Ovary (tissue), 9 donors: Measurements from ENCODE around the gene VPS29. TPM values are rescaled to one million over a fixed set of nuclear protein-coding genes. Genes with fewer than 3 reads are reported as not detected.
"Not testable (repeated sequence)": the region's sequence is repeated elsewhere in the genome, so short reads cannot be mapped to it uniquely, and the experiment has no call there.

Experiments
- DNase-seq, 5 donors: peaks; one replicate each; pipeline ENCODE4 v3.0.0-alpha.2; 2019 to 2020
- H3K27ac ChIP-seq, 2 donors: fragments of 200-600 bp; one replicate each; pipeline versions ENCODE4 v1.5.1 to v1.8.0; 2019 to 2022
- H3K27me3 ChIP-seq: fragments of 200-600 bp; one replicate; pipeline ENCODE4 v1.8.0; 2022
- H3K36me3 ChIP-seq: fragments of 200-600 bp; sonication (generic); one replicate; pipeline ENCODE4 v1.5.1; 2019
- H3K4me1 ChIP-seq: one replicate; pipeline ENCODE4 v1.8.1; 2013; ENCODE audit warnings: mild to moderate bottlenecking, moderate library complexity; ENCODE audit not compliant: insufficient read depth
- H3K4me3 ChIP-seq: fragments of 200-600 bp; sonication (generic); one replicate; pipeline ENCODE4 v1.5.1; 2017
- H3K9me3 ChIP-seq, 2 donors: fragments of 200-600 bp in 1 of 2; sonication (generic) in 1 of 2; one replicate each; pipeline versions ENCODE4 v1.5.1 to v1.8.1; 2013 to 2019; ENCODE audit warnings: mild to moderate bottlenecking in 1 of 2, moderate library complexity in 1 of 2
- CTCF ChIP-seq, 3 donors: fragments of 450-650 bp in 2 of 3; fragments of 200-600 bp in 1 of 3; IDR thresholded peaks; one replicate each; pipeline versions ENCODE4 v1.5.1 to v1.8.0; 2016 to 2022; ENCODE audit warnings: antibody characterized with exemption in 3 of 3, mild to moderate bottlenecking in 1 of 3
- EP300 ChIP-seq: sonication (generic); formaldehyde crosslinking; IDR thresholded peaks from one replicate; pipeline ENCODE4 v1.6.1; 2017; ENCODE audit warnings: antibody characterized with exemption
- POLR2A ChIP-seq: fragments of 450-650 bp; IDR thresholded peaks from one replicate; pipeline ENCODE4 v1.6.1; 2017; ENCODE audit warnings: antibody characterized with exemption, mild to moderate bottlenecking, moderate library complexity
- WGBS, 3 donors: extraction: QIAGEN DNeasy Blood & Tissue Kit in 1 of 3; methylation state at CpG; one replicate each; pipeline versions ENCODE4 v1.1.5 to v1.1.7; 2013 to 2017; 5-methylcytosine and 5-hydroxymethylcytosine counted together
- intact Hi-C, 4 donors: fragments of 100-400 bp; cut with DNase I; formaldehyde crosslinking; loops; one replicate each; pipeline versions ENCODE4 v1.11.0 to v1.15.1; 2022 to 2023
- polyA plus RNA-seq, 2 donors: library from polyadenylated mRNA; stranded (reverse); fragments of 200-250 nt in 1 of 2; fragments of 350-450 nt in 1 of 2; fragmentation: Illumina TruSeq in 1 of 2; extraction: RNeasy Lipid Tissue Mini Kit (QIAGEN cat#74804) in 1 of 2; gene quantifications; one replicate each; pipeline ENCODE4 v1.2.3, GENCODE V29; 2013 to 2014
- total RNA-seq, 7 donors: library from RNA; depleted of rRNA in 2 of 7; stranded (reverse); fragments of >200 nt in 2 of 7; fragmentation: NEBNext Ultra II Directional in 3 of 7; extraction: Animal tissue kit (Norgen Biotek cat#: 25700) in 3 of 7; gene quantifications; one replicate each; pipeline versions ENCODE4 v1.1.0 to v1.2.4, GENCODE V29; 2016 to 2023
- donor health status: DM: no; HTN: no; CAD: no; lungs with moderate emphysema.
- donor health status: DM: no; HTN: no; CAD: no.
- donor health status: Bipolar disorder and iron deficiency.
- donor health status: DM: yes; HTN: yes; CAD: no.
- donor health status: DM: no; HTN: no; CAD: no.
- donor health status: DM: yes; HTN: yes; CAD: no.

VPS29 gene
- total and polyA plus RNA-seq, 9 donors = 51.3 to 134 (median 82.8) TPM

- Histone ChIP-seq H3K9me3 (no peaks in the 10 kb centered on the region), H3K27ac (no peak overlapping the region), H3K27me3 (no peaks in the 10 kb centered on the region), H3K4me1 (peaks cover 12% of the 10 kb centered on the region), H3K4me3 (no peak overlapping the region), H3K36me3 (no peaks in the 10 kb centered on the region)
- no peak for DNase-seq
- no peak for TF ChIP-seq POLR2A
- no peak for TF ChIP-seq EP300
- TF ChIP-seq CTCF (IDR thresholded peaks at IDR 0.05) = no peak
- intact Hi-C loops = loop anchor here in 2 of 4 donors (5.0 to 10.0 kb wide), 2 partner anchors 48 to 55 kb away; no protein-coding TSS in a partner anchor
- WGBS, 3 donors = 90 to 92% (median 92%) methylated on average over 2 of the region's 2 CpGs
These were observed 45.2 kb upstream of the VPS29 start for GRCh38 chr12:110547090-110547489.

DNA sequence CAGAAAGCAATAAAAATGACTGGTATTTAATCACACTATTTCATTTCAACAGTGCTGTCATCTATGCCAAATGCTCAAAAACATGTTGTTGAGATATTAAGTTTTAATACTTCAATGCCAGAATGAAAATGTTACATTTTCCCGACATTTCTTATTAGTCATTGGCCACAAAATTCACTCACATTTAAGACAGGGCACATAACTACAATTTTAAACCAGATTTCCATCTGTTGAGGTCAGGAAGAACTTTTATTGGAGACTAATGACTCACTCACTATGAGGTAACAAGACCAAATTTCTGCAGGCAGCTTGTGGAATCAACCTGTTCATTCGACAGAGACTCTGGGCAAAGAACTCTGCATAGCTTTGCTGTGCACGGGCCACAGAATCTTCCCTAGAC is 44.4 kb upstream of the VPS29 start:
- no peaks in the 10 kb centered on the region for H3K36me3 ChIP-seq
- H3K27ac ChIP-seq = no peak overlapping the region
- intact Hi-C loops = loop anchor here in 2 of 4 donors (5.0 to 10.0 kb wide), 2 partner anchors 48 to 56 kb away; no protein-coding TSS in a partner anchor
- H3K9me3 ChIP-seq = no peaks in the 10 kb centered on the region
- peaks cover 12% of the 10 kb centered on the region for H3K4me1 ChIP-seq
- WGBS, 3 donors = 60 to 67% (median 61%) methylated on average over 3 of the region's 3 CpGs
- TF ChIP-seq POLR2A = no peak
- no peak for TF ChIP-seq EP300
- no peak for TF ChIP-seq CTCF (IDR thresholded peaks at IDR 0.05)
- H3K4me3 ChIP-seq = no peak overlapping the region
- H3K27me3 ChIP-seq = no peaks in the 10 kb centered on the region
- no peak for DNase-seq

- H3K4me3 ChIP-seq = no peak overlapping the region
- H3K9me3 ChIP-seq = no peaks in the 10 kb centered on the region
- no peak overlapping the region for H3K27ac ChIP-seq
- intact Hi-C loops = loop anchor here in 2 of 4 donors (5.0 to 10.0 kb wide), 2 partner anchors 49 to 56 kb away; no protein-coding TSS in a partner anchor
- no peaks in the 10 kb centered on the region for H3K27me3 ChIP-seq
- H3K4me1 ChIP-seq = peaks cover 12% of the 10 kb centered on the region
- WGBS, 3 donors = 86 to 91% (median 88%) methylated on average over 10 of the region's 10 CpGs
- TF ChIP-seq CTCF (IDR thresholded peaks at IDR 0.05) = no peak
- no peak for DNase-seq
- H3K36me3 ChIP-seq = no peaks in the 10 kb centered on the region
These were observed 43.9 kb upstream of the VPS29 start for GRCh38 chr12:110545812-110546211.

DNA sequence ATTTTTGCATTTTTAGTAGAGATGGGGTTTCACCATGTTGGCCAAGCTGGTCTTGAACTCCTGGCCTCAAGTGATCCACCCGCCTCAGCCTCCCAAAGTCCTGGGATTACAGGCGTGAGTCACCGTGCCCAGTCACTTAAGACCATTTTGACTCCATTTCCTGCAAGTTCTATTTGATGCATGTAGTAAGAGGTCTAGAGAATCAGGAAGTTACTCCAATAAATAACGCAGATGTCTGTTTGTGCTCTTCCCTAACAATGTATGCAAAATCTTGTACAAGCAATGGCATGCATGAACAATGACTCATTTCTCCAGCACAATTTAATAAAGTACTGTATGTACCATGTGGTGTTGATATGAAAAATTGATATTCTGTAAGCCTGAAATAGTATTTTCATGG is 43.3 kb upstream of the VPS29 start:
- intact Hi-C loops = loop anchor here in 2 of 4 donors (5.0 to 10.0 kb wide), 2 partner anchors 50 to 57 kb away; no protein-coding TSS in a partner anchor
- not testable (repeated sequence) for H3K27ac ChIP-seq, H3K9me3 ChIP-seq, H3K36me3 ChIP-seq, DNase-seq, H3K27me3 ChIP-seq, H3K4me3 ChIP-seq
- H3K4me1 ChIP-seq = peaks cover 12% of the 10 kb centered on the region
- 93 to 94% (median 93%) methylated on average over 4 of the region's 4 CpGs for WGBS, 3 donors

DNA sequence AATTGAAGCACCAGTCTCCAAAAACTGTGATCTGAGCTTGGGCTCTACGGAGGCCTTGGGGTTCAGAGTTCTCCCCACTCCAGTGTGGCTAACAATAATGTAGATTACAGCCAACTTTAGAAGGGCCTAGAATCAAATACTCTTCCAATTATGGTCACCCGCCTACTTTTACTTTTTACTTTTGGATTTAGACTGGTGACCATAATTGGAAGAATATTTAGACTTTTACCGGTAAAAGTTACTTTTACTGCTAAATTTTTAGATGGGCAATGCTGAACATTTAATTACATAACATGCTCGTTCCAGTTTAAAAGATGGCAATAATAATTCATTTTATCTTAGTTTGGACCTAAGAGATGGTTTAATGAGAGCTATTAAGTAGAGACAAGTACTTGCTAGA is 42.1 kb upstream of the VPS29 start:
- peaks cover 12% of the 10 kb centered on the region for H3K4me1 ChIP-seq
- intact Hi-C loops = loop anchor here in 1 of 4 donors (10.0 kb wide), 1 partner anchor 51 kb away; no protein-coding TSS in a partner anchor

More for the DNA sequence above, 42.1 kb upstream of the VPS29 start:
- no peaks in the 10 kb centered on the region for H3K27me3 ChIP-seq
- H3K4me3 ChIP-seq = no peak overlapping the region
- H3K36me3 ChIP-seq = no peaks in the 10 kb centered on the region
- peak overlapping the region; percentile 24 to 74 for H3K27ac ChIP-seq
- DNase-seq = no peak
- no peak for TF ChIP-seq CTCF (IDR thresholded peaks at IDR 0.05)
- TF ChIP-seq POLR2A = no peak
- TF ChIP-seq EP300 = no peak
- 33 to 43% (median 42%) methylated on average over 4 of the region's 4 CpGs for WGBS, 3 donors
- H3K9me3 ChIP-seq = no peaks in the 10 kb centered on the region
